ENCODE results near the gene SLCO2B1.

SLCO2B1 gene

GRCh38 chr11:75163921-75164849, 13.3 kb downstream of the SLCO2B1 start:
- DNase-seq = no peak

- DNase-seq = no peak
Observed at GRCh38 chr11:75165721-75166120, 14.8 kb downstream of the SLCO2B1 start.

GRCh38 chr11:75166791-75167190, 15.9 kb downstream of the SLCO2B1 start:
- no peak for DNase-seq

- DNase-seq = no peak
Observed at GRCh38 chr11:75167617-75168016, 16.7 kb downstream of the SLCO2B1 start.

GRCh38 chr11:75169101-75169885, 18.4 kb downstream of the SLCO2B1 start:
- DNase-seq = no peak

GRCh38 chr11:75170516-75171201, 19.8 kb downstream of the SLCO2B1 start:
- DNase-seq = no peak

- DNase-seq = no peak
Observed at GRCh38 chr11:75173336-75173735, 22.4 kb downstream of the SLCO2B1 start.

- no peak for DNase-seq
Observed at GRCh38 chr11:75174781-75175370, 24.0 kb downstream of the SLCO2B1 start.

GRCh38 chr11:75182664-75183063, 31.8 kb downstream of the SLCO2B1 start:
- DNase-seq = no peak

GRCh38 chr11:75184051-75184450, 33.1 kb downstream of the SLCO2B1 start:
- DNase-seq = no peak

- DNase-seq = no peak
Observed at GRCh38 chr11:75184757-75185425, 34.0 kb downstream of the SLCO2B1 start.

- DNase-seq = no peak
Observed at GRCh38 chr11:75185866-75186265, 35.0 kb downstream of the SLCO2B1 start.

GRCh38 chr11:75186999-75187398, 36.1 kb downstream of the SLCO2B1 start:
- no peak for DNase-seq

- no peak for DNase-seq
Observed at GRCh38 chr11:75188671-75189070, 37.8 kb downstream of the SLCO2B1 start.

- no peak for DNase-seq
Observed at GRCh38 chr11:75189108-75189507, 38.2 kb downstream of the SLCO2B1 start.

- no peak for DNase-seq
Observed at GRCh38 chr11:75189911-75190310, 39.0 kb downstream of the SLCO2B1 start.

GRCh38 chr11:75190652-75191329, 39.9 kb downstream of the SLCO2B1 start:
- DNase-seq = no peak

- no peak for DNase-seq
Observed at GRCh38 chr11:75191330-75191717, 40.4 kb downstream of the SLCO2B1 start.

- no peak for DNase-seq
Observed at GRCh38 chr11:75193271-75193670, 42.4 kb downstream of the SLCO2B1 start.

- no peak for DNase-seq
Observed at GRCh38 chr11:75193711-75194110, 42.8 kb downstream of the SLCO2B1 start.

- no peak for DNase-seq
Observed at GRCh38 chr11:75194147-75194546, 43.2 kb downstream of the SLCO2B1 start.

All from stimulated activated CD4-positive, alpha-beta T cell treated with anti-CD3 and anti-CD28 coated beads, Interleukin-2, amount 100 ng/mL, for 24 hours (primary cell).